GM12878 (cell line): ENCODE measurements around the gene SIL1. TPM values are rescaled to one million over a fixed set of nuclear protein-coding genes. Genes with fewer than 3 reads are reported as not detected.

Experiments used
- ATAC-seq: fragments of 200-7000 bp; cut with Tn5 transposase; 3 replicates; pipeline ENCODE4 v1.9.1; 2020; ENCODE audit warnings: mild to moderate bottlenecking, moderate library complexity
- BruUV-seq: library from RNA; stranded (reverse); fragments of 400-500 nt; replicated peaks from 2 replicates; lab custom pipeline; 2021; lab: Mats Ljungman, UMichigan
- CTCF ChIA-PET: fragments of 300-600 bp; sonication (Branson Sonifier 250); formaldehyde crosslinking; extraction: SDS; loops from one replicate; lab custom pipeline; 2021; ENCODE audit warnings: inconsistent platforms; lab: Yijun Ruan, JAX
- POLR2A ChIA-PET: fragments of 350-600 bp; formaldehyde crosslinking; extraction: SDS; loops from one replicate; lab custom pipeline; 2021; ENCODE audit warnings: inconsistent platforms; lab: Charles Lee
- RAD21 ChIA-PET: fragments of 300-600 bp; sonication (Branson Sonifier 250); formaldehyde crosslinking; loops from one replicate; lab custom pipeline; 2023; ENCODE audit warnings: antibody characterized with exemption; ENCODE audit not compliant: unreplicated experiment; lab: Charles Lee
- SMC1A ChIA-PET: fragments of 300-600 bp; sonication (Branson Sonifier 250); formaldehyde crosslinking; loops from one replicate; lab custom pipeline; 2023; ENCODE audit not compliant: unreplicated experiment, uncharacterized antibody; lab: Charles Lee
- DNase-seq: peaks from one replicate; pipeline ENCODE4 v3.0.0-alpha.2; 2011; ENCODE audit warnings: low read depth, low spot score
- FAIRE-seq: peaks from 3 replicates; lab custom pipeline; 2011; peaks lifted over from hg19 to GRCh38; lab: Jason Lieb, UNC
- H2AFZ ChIP-seq: 2 replicates; pipeline ENCODE4 v1.6.0; 2011; ENCODE audit warnings: low read depth, low read length, control low read depth; ENCODE audit not compliant: control insufficient read depth
- H3K27ac ChIP-seq: 2 replicates; pipeline ENCODE4 v1.5.1; 2011; ENCODE audit warnings: control low read depth; ENCODE audit not compliant: control insufficient read depth, insufficient read depth
- H3K27me3 ChIP-seq, 2 experiments: replicated peaks in 1 of 2; 2 replicates each; pipeline versions ENCODE4 v1.6.0 to v1.6.1; 2011; ENCODE audit warnings: low read length in 1 of 2; ENCODE audit not compliant: control insufficient read depth in 2 of 2, insufficient read depth in 2 of 2
- H3K36me3 ChIP-seq, 2 experiments: 2 replicates each; pipeline ENCODE4 v1.5.1; 2011; ENCODE audit warnings: low read length in 1 of 2; ENCODE audit not compliant: control insufficient read depth in 2 of 2, insufficient read depth in 2 of 2
- H3K4me1 ChIP-seq: 2 replicates; pipeline ENCODE4 v1.6.1; 2011; ENCODE audit warnings: mild to moderate bottlenecking, low read length, moderate library complexity, mixed read lengths; ENCODE audit not compliant: control insufficient read depth, insufficient read depth
- H3K4me2 ChIP-seq: 2 replicates; pipeline ENCODE4 v1.6.0; 2011; ENCODE audit warnings: control low read depth; ENCODE audit not compliant: control insufficient read depth, insufficient read depth
- H3K4me3 ChIP-seq: fragments of 200-600 bp; sonication (generic); 2 replicates; pipeline ENCODE4 v1.5.1; 2016
- H3K79me2 ChIP-seq: 2 replicates; pipeline ENCODE4 v1.6.0; 2011; ENCODE audit warnings: low read length; ENCODE audit not compliant: control insufficient read depth, insufficient read depth
- H3K9ac ChIP-seq: 2 replicates; pipeline ENCODE4 v1.8.0; 2011; ENCODE audit warnings: low read length, control low read depth, mixed read lengths; ENCODE audit not compliant: control insufficient read depth, insufficient read depth
- H3K9me3 ChIP-seq: replicated peaks from 3 replicates; pipeline ENCODE4 v1.5.1; 2011; ENCODE audit warnings: mild to moderate bottlenecking, low read length; ENCODE audit not compliant: control insufficient read depth, insufficient read depth
- H4K20me1 ChIP-seq: 2 replicates; pipeline ENCODE4 v1.6.0; 2011; ENCODE audit not compliant: control insufficient read depth, insufficient read depth
- CBX3 ChIP-seq: fragments of 200-600 bp; sonication (generic); IDR thresholded peaks from 2 replicates; pipeline ENCODE4 v1.6.1; 2016; ENCODE audit warnings: low read depth, borderline replicate concordance
- CHD4 ChIP-seq: fragments of 200-600 bp; sonication (generic); IDR thresholded peaks from 2 replicates; pipeline ENCODE4 v1.6.1; 2016; ENCODE audit warnings: mild to moderate bottlenecking
- ETV6 ChIP-seq, 2 experiments: fragments of 450-650 bp in 1 of 2; IDR thresholded peaks in 1 of 2; conservative IDR thresholded peaks in 1 of 2; 2 replicates each; pipeline ENCODE4 v1.6.1; 2014; ENCODE audit warnings: antibody characterized with exemption in 1 of 2, borderline replicate concordance in 1 of 2, low read depth in 1 of 2, mild to moderate bottlenecking in 1 of 2, moderate library complexity in 1 of 2
- JUND ChIP-seq: IDR thresholded peaks from 2 replicates; pipeline ENCODE4 v1.6.1; 2012; ENCODE audit warnings: low read depth, mild to moderate bottlenecking, low read length, improper control_type of control experiment, moderate library complexity
- LARP7 ChIP-seq: fragments of 450-650 bp; IDR thresholded peaks from 2 replicates; pipeline ENCODE4 v1.6.1; 2017; ENCODE audit warnings: mild to moderate bottlenecking
- PML ChIP-seq: IDR thresholded peaks from 2 replicates; pipeline ENCODE4 v1.6.1; 2012; ENCODE audit warnings: low read length, inconsistent platforms
- RAD51 ChIP-seq: fragments of 450-650 bp; IDR thresholded peaks from 2 replicates; pipeline ENCODE4 v1.6.1; 2016; ENCODE audit warnings: moderate library complexity, mild to moderate bottlenecking, inconsistent platforms
- SIX5 ChIP-seq: IDR thresholded peaks from 2 replicates; pipeline ENCODE4 v1.6.1; 2011; ENCODE audit warnings: mild to moderate bottlenecking, low read depth, low read length, moderate library complexity; ENCODE audit not compliant: severe bottlenecking
- SKIL ChIP-seq: fragments of 450-650 bp; IDR thresholded peaks from 2 replicates; pipeline ENCODE4 v1.6.1; 2017; ENCODE audit warnings: mild to moderate bottlenecking, low read depth, inconsistent platforms; ENCODE audit not compliant: poor library complexity, severe bottlenecking
- SMC3 ChIP-seq: IDR thresholded peaks from 2 replicates; pipeline ENCODE4 v1.6.1; 2011; ENCODE audit warnings: low read length, improper control_type of control experiment, borderline replicate concordance
- SRF ChIP-seq, 2 experiments: IDR thresholded peaks; 2 replicates each; pipeline ENCODE4 v1.6.1; 2011; ENCODE audit warnings: low read depth in 2 of 2, low read length in 2 of 2, mild to moderate bottlenecking in 1 of 2, moderate library complexity in 1 of 2
- USF1 ChIP-seq: IDR thresholded peaks from 2 replicates; pipeline ENCODE4 v1.6.1; 2011; ENCODE audit warnings: borderline replicate concordance, low read depth, mild to moderate bottlenecking, moderate library complexity, mixed read lengths, low read length; ENCODE audit not compliant: insufficient read depth; ENCODE audit errors: extremely low read length
- ZNF622 ChIP-seq: fragments of 450-650 bp; IDR thresholded peaks from 2 replicates; pipeline ENCODE4 v1.6.1; 2017; ENCODE audit warnings: mild to moderate bottlenecking, inconsistent platforms
- WGBS: methylation state at CpG from one replicate; pipeline ENCODE4 v1.1.6; 2016; ENCODE audit warnings: low lambda C conversion rate; ENCODE audit not compliant: insufficient replicate concordance, insufficient coverage; ENCODE audit errors: missing lambda C conversion rate; 5-methylcytosine and 5-hydroxymethylcytosine counted together
- in situ Hi-C: fragments of 300-500 bp; cut with MboI; formaldehyde crosslinking; loops from 9 replicates; pipeline ENCODE4 v1.14.3; 2018; ENCODE audit warnings: mixed read lengths
- intact Hi-C: fragments of 100-400 bp; cut with micrococcal nuclease; formaldehyde crosslinking; loops from one replicate; pipeline ENCODE4 v1.14.2; 2022; ENCODE audit not compliant: unreplicated experiment
- polyA plus RNA-seq, 11 experiments: library from polyadenylated mRNA; depleted of rRNA in 4 of 11; unstranded in 6 of 11; stranded (reverse) in 5 of 11; fragments of >200 nt; fragmentation: Nextera tagmentation in 4 of 11; fragmentation: Illumina TruSeq in 1 of 11; extraction: Ambion mirVana in 4 of 11; extraction: Trizol in 1 of 11; gene quantifications; 1 replicate in 1 of 11; 2 replicates in 10 of 11; pipeline versions ENCODE4 v1.2.1 to v1.2.3, GENCODE V29; 2011 to 2016; ENCODE audit warnings: inconsistent platforms in 2 of 11, missing spikeins in 2 of 11, low read depth in 1 of 11
- total RNA-seq, 4 experiments: library from RNA; depleted of rRNA in 3 of 4; stranded (reverse); fragments of >200 nt in 3 of 4; fragmentation: Illumina TruSeq in 1 of 4; extraction: Trizol in 1 of 4; gene quantifications; 2 replicates each; pipeline versions ENCODE4 v1.2.1 to v1.2.3, GENCODE V29; 2013 to 2021

The SIL1 gene
- total and polyA plus RNA-seq, 10 of the 15 experiments (the other 5 are each of a cell fraction or from before 2014, with no cell fraction given), result 4.1 to 49.8 (median 29.4) TPM

GRCh38 chr5:138949223-138949574, 249.0 kb downstream of the SIL1 start:
- 96% methylated on average over 4 of the region's 4 CpGs for WGBS
- no peaks in the 10 kb centered on the region for H3K27me3 ChIP-seq
- no peaks in the 10 kb centered on the region for H4K20me1 ChIP-seq
- no peaks in the 10 kb centered on the region; the same call in 1 of the 2 replicates for H3K4me1 ChIP-seq
- SMC1A ChIA-PET, result no interaction called here
- no peak overlapping the region for H3K27ac ChIP-seq
- intact Hi-C loops, result no loop called here
- H3K36me3 ChIP-seq, result peaks cover 2 to 4% of the 10 kb centered on the region in 2 experiments; a peak in 3 of 4 replicates
- no peak overlapping the region for H2AFZ ChIP-seq
- no peak overlapping the region for H3K4me3 ChIP-seq
- POLR2A ChIA-PET, result no interaction called here
- DNase-seq, result no peak
- no peaks in the 10 kb centered on the region for H3K9me3 ChIP-seq
- in situ Hi-C loops, result no loop called here
- no TSS peak for BruUV-seq
- H3K9ac ChIP-seq, result no peak overlapping the region
- TF ChIP-seq SRF (IDR thresholded peaks at IDR 0.05; ENCODE audit: low read depth in 2 of 2, low read length in 2 of 2) (no peak), ETV6 (conservative IDR thresholded peaks at IDR 0.05 in 1 of 2, IDR thresholded peaks at IDR 0.05 in 1 of 2; ENCODE audit: borderline replicate concordance in 1 of 2, low read depth in 1 of 2) (no peak), ZNF622 (no peak), PML (no peak), CBX3 (no peak), SMC3 (no peak), SIX5 (no peak), CHD4 (no peak), USF1 (no peak), RAD51 (no peak), SKIL (no peak), JUND (no peak), LARP7 (no peak)
- TF ChIP-seq, all 136 proteins: peak for 0
- no peak for FAIRE-seq
- Histone ChIP-seq H3K4me2 (no peak overlapping the region), H3K79me2 (no peaks in the 10 kb centered on the region)
- ATAC-seq, result no peak
- ChIA-PET RAD21 (no interaction called here), CTCF (no interaction called here)
